HepG2 (cell line): Measurements from ENCODE around the gene GSS. TPM values are rescaled to one million over a fixed set of nuclear protein-coding genes. Genes with fewer than 3 reads are reported as not detected.
A peak's percentile ranks its signal among the peaks of the same experiment; 100 is the strongest.

Source experiments
- ARID4A ChIP-seq: sonication (generic); formaldehyde crosslinking; IDR thresholded peaks from 2 replicates; pipeline ENCODE4 v1.5.0; 2020; ENCODE audit warnings: mild to moderate bottlenecking, missing genetic modification reagents, borderline replicate concordance
- CTCF ChIP-seq: sonication (generic); formaldehyde crosslinking; IDR thresholded peaks from 2 replicates; pipeline ENCODE4 v1.5.0; 2020; ENCODE audit warnings: mild to moderate bottlenecking, missing genetic modification reagents, moderate library complexity
- DNMT1 ChIP-seq: sonication (generic); formaldehyde crosslinking; IDR thresholded peaks from 2 replicates; pipeline ENCODE4 v1.5.1; 2020; ENCODE audit warnings: mild to moderate bottlenecking, missing genetic modification reagents
- HNRNPL ChIP-seq: fragments of 200-400 bp; formaldehyde crosslinking; IDR thresholded peaks from 2 replicates; pipeline ENCODE4 v1.6.1; 2017; ENCODE audit warnings: mild to moderate bottlenecking, low read depth, low read length
- HOXA7 ChIP-seq: sonication (generic); formaldehyde crosslinking; IDR thresholded peaks from 2 replicates; pipeline ENCODE4 v1.8.1; 2022; ENCODE audit warnings: mild to moderate bottlenecking, missing genetic modification reagents, moderate library complexity
- LCORL ChIP-seq, 2 experiments: fragments of 450-650 bp in 1 of 2; sonication (generic) in 1 of 2; formaldehyde crosslinking in 1 of 2; IDR thresholded peaks; 2 replicates each; pipeline versions ENCODE4 v1.5.0 to v1.6.1; 2017 to 2020; ENCODE audit warnings: antibody characterized with exemption in 1 of 2, missing genetic modification reagents in 1 of 2
- MEF2D ChIP-seq: sonication (generic); formaldehyde crosslinking; IDR thresholded peaks from 2 replicates; pipeline ENCODE4 v1.5.1; 2020; ENCODE audit warnings: mild to moderate bottlenecking, missing genetic modification reagents
- MXD1 ChIP-seq: sonication (generic); formaldehyde crosslinking; IDR thresholded peaks from 2 replicates; pipeline ENCODE4 v1.4.0; 2020; ENCODE audit warnings: mild to moderate bottlenecking, missing genetic modification reagents
- PAF1 ChIP-seq: IDR thresholded peaks from 2 replicates; pipeline ENCODE4 v1.6.1; 2016; ENCODE audit warnings: missing genetic modification reagents, missing compliant biosample characterization
- SKIL ChIP-seq: sonication (generic); formaldehyde crosslinking; IDR thresholded peaks from 2 replicates; pipeline ENCODE4 v1.8.0; 2022; ENCODE audit warnings: missing genetic modification reagents, mild to moderate bottlenecking, moderate library complexity, borderline replicate concordance
- ZMYM3 ChIP-seq: sonication (generic); formaldehyde crosslinking; IDR thresholded peaks from 2 replicates; pipeline ENCODE4 v1.5.1; 2020; ENCODE audit warnings: mild to moderate bottlenecking, missing genetic modification reagents
- ZNF225 ChIP-seq: sonication (generic); formaldehyde crosslinking; IDR thresholded peaks from 2 replicates; pipeline ENCODE4 v1.4.0; 2020; ENCODE audit warnings: mild to moderate bottlenecking, missing genetic modification reagents
- ZNF672 ChIP-seq: sonication (generic); formaldehyde crosslinking; IDR thresholded peaks from 2 replicates; pipeline ENCODE4 v1.8.1; 2022; ENCODE audit warnings: missing genetic modification reagents
- ZNF749 ChIP-seq: sonication (generic); formaldehyde crosslinking; IDR thresholded peaks from 2 replicates; pipeline ENCODE4 v1.8.0; 2022; ENCODE audit warnings: mild to moderate bottlenecking, missing genetic modification reagents, moderate library complexity, borderline replicate concordance
- polyA plus RNA-seq, 8 experiments: library from polyadenylated mRNA; depleted of rRNA in 3 of 8; stranded (reverse) in 7 of 8; unstranded in 1 of 8; fragments of >200 nt; fragmentation: Illumina TruSeq in 4 of 8; extraction: Trizol in 4 of 8; gene quantifications; 2 replicates each; pipeline versions ENCODE4 v1.2.1 to v1.2.3, GENCODE V29; 2011 to 2016; ENCODE audit warnings: low read depth in 4 of 8, missing spikeins in 1 of 8, mixed read lengths in 1 of 8; ENCODE audit not compliant: insufficient read depth in 1 of 8
- total RNA-seq, 5 experiments: library from RNA; depleted of rRNA; stranded (reverse); fragments of >200 nt; fragmentation: Illumina TruSeq; extraction: Trizol; gene quantifications; 2 replicates each; pipeline ENCODE4 v1.2.3, GENCODE V29; 2016; ENCODE audit warnings: low read depth in 1 of 5

The GSS gene
- total and polyA plus RNA-seq, 2 of the 13 experiments (the other 11 are each of a cell fraction or from before 2014, with no cell fraction given) = 80.1 to 102 TPM

GRCh38 chr20:34988191-34988540, 32.6 kb upstream of the GSS start (continued):
- peak; percentile 47; the same call in 1 of the 2 replicates for TF ChIP-seq ZNF225 (CRISPR knock-in tag)
- peak; percentile 4; the same call in 1 of the 2 replicates for TF ChIP-seq MXD1 (CRISPR knock-in tag)
- 0 out of 2 replicates have a peak, but pooled peaks have one; percentile 44 for TF ChIP-seq ZNF672
- no peak for TF ChIP-seq ZNF749
- TF ChIP-seq HOXA7 (CRISPR knock-in tag) = 0 out of 2 replicates have a peak, but pooled peaks have one; percentile 42
- TF ChIP-seq CTCF = peak; percentile 4; the same call in 1 of the 2 replicates
- peak; percentile 95 for TF ChIP-seq PAF1 (CRISPR knock-in tag)
- 0 out of 2 replicates have a peak, but pooled peaks have one; percentile 48 for TF ChIP-seq ARID4A
- peak; percentile 31; the same call in 1 of the 2 replicates for TF ChIP-seq SKIL (CRISPR knock-in tag)
- 0 out of 2 replicates have a peak, but pooled peaks have one; percentile 26 for TF ChIP-seq MEF2D (CRISPR knock-in tag)
- 0 out of 2 replicates have a peak, but pooled peaks have one; percentile 16 for TF ChIP-seq LCORL (IDR thresholded peaks at IDR 0.05)
- no peak for TF ChIP-seq LCORL (CRISPR knock-in tag; IDR thresholded peaks at IDR 0.05)
- 0 out of 2 replicates have a peak, but pooled peaks have one; percentile 22 for TF ChIP-seq HNRNPL
- peak; percentile 42; the same call in 1 of the 2 replicates for TF ChIP-seq ZMYM3 (CRISPR knock-in tag)
- TF ChIP-seq DNMT1 (CRISPR knock-in tag) = no peak; the same call in 1 of the 2 replicates
